Tibial artery (tissue), 4 donors: ENCODE data around the gene VEPH1.

Source experiments
- DNase-seq, 2 donors: peaks; one replicate each; pipeline ENCODE4 v3.0.0-alpha.2; 2019
- H3K27ac ChIP-seq, 2 donors: fragments of 200-600 bp; sonication (generic) in 1 of 2; 1 replicate in 1 of 2; 2 replicates in 1 of 2; pipeline ENCODE4 v1.5.1; 2018 to 2019; ENCODE audit warnings: mild to moderate bottlenecking in 1 of 2
- H3K27me3 ChIP-seq, 2 donors: fragments of 200-600 bp; sonication (generic) in 1 of 2; one replicate each; pipeline versions ENCODE4 v1.5.1 to v1.6.0; 2016 to 2019
- H3K36me3 ChIP-seq, 3 donors: fragments of 200-600 bp; sonication (generic) in 2 of 3; one replicate each; pipeline ENCODE4 v1.5.1; 2016 to 2019; ENCODE audit warnings: mild to moderate bottlenecking in 2 of 3
- H3K4me1 ChIP-seq, 4 donors: fragments of 200-600 bp; sonication (generic) in 2 of 4; 1 replicate in 3 of 4; 2 replicates in 1 of 4; pipeline ENCODE4 v1.5.1; 2016 to 2019
- H3K4me3 ChIP-seq, 2 donors: fragments of 200-600 bp; sonication (generic) in 1 of 2; 1 replicate in 1 of 2; 2 replicates in 1 of 2; pipeline ENCODE4 v1.5.1; 2018 to 2019; ENCODE audit warnings: mild to moderate bottlenecking in 2 of 2
- H3K9me3 ChIP-seq, 3 donors: fragments of 200-600 bp; sonication (generic) in 1 of 3; one replicate each; pipeline ENCODE4 v1.5.1; 2016 to 2019
- CTCF ChIP-seq, 2 experiments: fragments of 200-600 bp in 1 of 2; fragments of 450-650 bp in 1 of 2; IDR thresholded peaks; one replicate each; pipeline ENCODE4 v1.5.1; 2017 to 2019; ENCODE audit warnings: antibody characterized with exemption in 2 of 2, mild to moderate bottlenecking in 1 of 2, moderate library complexity in 1 of 2
- intact Hi-C: fragments of 100-400 bp; cut with DNase I; formaldehyde crosslinking; loops from one replicate; pipeline ENCODE4 v1.15.0; 2023; ENCODE audit warnings: low total_unique reads

The VEPH1 gene

GRCh38 chr3:157533298-157534070 lies 30.3 kb upstream of the VEPH1 start:
- Histone ChIP-seq H3K27me3 (no peaks in the 10 kb centered on the region), H3K4me1 (peaks cover 0 to 11% (median 0%) of the 10 kb centered on the region in 4 donors), H3K9me3 (no peaks in the 10 kb centered on the region), H3K36me3 (no peaks in the 10 kb centered on the region), H3K4me3 (no peak overlapping the region), H3K27ac (no peak overlapping the region)
- no peak for DNase-seq
- intact Hi-C loops: no loop called here
- no peak for TF ChIP-seq CTCF (IDR thresholded peaks at IDR 0.05)

GRCh38 chr3:157532529-157533297 lies 29.5 kb upstream of the VEPH1 start:
- Histone ChIP-seq H3K36me3 (no peaks in the 10 kb centered on the region), H3K27me3 (no peaks in the 10 kb centered on the region), H3K4me1 (peaks cover 0 to 11% (median 0%) of the 10 kb centered on the region in 4 donors), H3K27ac (no peak overlapping the region), H3K9me3 (no peaks in the 10 kb centered on the region), H3K4me3 (no peak overlapping the region)
- peak; percentile 65 to 70 for TF ChIP-seq CTCF (IDR thresholded peaks at IDR 0.05)
- no peak for DNase-seq
- intact Hi-C loops: no loop called here

- TF ChIP-seq CTCF (IDR thresholded peaks at IDR 0.05): no peak
- Histone ChIP-seq H3K4me1 (peaks cover 0 to 11% (median 0%) of the 10 kb centered on the region in 4 donors), H3K9me3 (no peaks in the 10 kb centered on the region)
Observed at GRCh38 chr3:157531771-157532170, 28.6 kb upstream of the VEPH1 start.

GRCh38 chr3:157531301-157531660 lies 28.1 kb upstream of the VEPH1 start:
- Histone ChIP-seq H3K27ac (no peak overlapping the region), H3K27me3 (no peaks in the 10 kb centered on the region), H3K4me1 (peaks cover 0 to 11% (median 0%) of the 10 kb centered on the region in 4 donors), H3K9me3 (no peaks in the 10 kb centered on the region), H3K4me3 (no peak overlapping the region), H3K36me3 (no peaks in the 10 kb centered on the region)
- intact Hi-C loops: no loop called here
- DNase-seq: no peak
- TF ChIP-seq CTCF (IDR thresholded peaks at IDR 0.05): no peak

More at GRCh38 chr3:157531771-157532170, 28.6 kb upstream of the VEPH1 start:
- DNase-seq: no peak
- Histone ChIP-seq H3K36me3 (no peaks in the 10 kb centered on the region), H3K27me3 (no peaks in the 10 kb centered on the region), H3K4me3 (no peak overlapping the region), H3K27ac (no peak overlapping the region)
- intact Hi-C loops: no loop called here

- peaks cover 0 to 11% (median 0%) of the 10 kb centered on the region in 4 donors for H3K4me1 ChIP-seq
- no peak overlapping the region for H3K4me3 ChIP-seq
- no peaks in the 10 kb centered on the region for H3K27me3 ChIP-seq
- no peaks in the 10 kb centered on the region for H3K9me3 ChIP-seq
- H3K27ac ChIP-seq: no peak overlapping the region
- no peak for TF ChIP-seq CTCF (IDR thresholded peaks at IDR 0.05)
- H3K36me3 ChIP-seq: no peaks in the 10 kb centered on the region
- intact Hi-C loops: no loop called here
- no peak for DNase-seq
Observed at GRCh38 chr3:157530637-157531300, 27.6 kb upstream of the VEPH1 start.
